Measurements from ENCODE around the gene GLB1L2.

GRCh38 chr11:134357545-134357839 lies 25.7 kb downstream of the GLB1L2 start:
- TF ChIP-seq YY1 (IDR thresholded peaks at IDR 0.05; ENCODE audit: insufficient read depth, insufficient read length) (no peak), ZNF274 (IDR thresholded peaks at IDR 0.05; ENCODE audit: low read depth, low read length) (no peak), SUZ12 (IDR thresholded peaks at IDR 0.05; ENCODE audit: extremely low read depth, insufficient read depth, insufficient read length) (no peak)
